Esophagus (tissue), 2 donors: ENCODE data around the gene MITF. TPM values are rescaled to one million over a fixed set of nuclear protein-coding genes. Genes with fewer than 3 reads are reported as not detected.
"Not testable (repeated sequence)": the region's sequence is repeated elsewhere in the genome, so short reads cannot be mapped to it uniquely, and the experiment has no call there.

ENCODE experiments used
- H3K27ac ChIP-seq, 2 donors: one replicate each; pipeline ENCODE4 v1.5.1; 2013; ENCODE audit warnings: low read depth in 2 of 2, mild to moderate bottlenecking in 2 of 2, inconsistent platforms in 1 of 2, low read length in 1 of 2, moderate library complexity in 1 of 2
- H3K27me3 ChIP-seq, 2 donors: one replicate each; pipeline ENCODE4 v1.6.1; 2013; ENCODE audit warnings: low read length in 2 of 2, control low read depth in 1 of 2, mild to moderate bottlenecking in 1 of 2; ENCODE audit not compliant: insufficient read depth in 2 of 2, control insufficient read depth in 1 of 2
- H3K36me3 ChIP-seq, 2 donors: one replicate each; pipeline ENCODE4 v1.6.1; 2013; ENCODE audit warnings: low read length in 1 of 2; ENCODE audit not compliant: control insufficient read depth in 2 of 2, insufficient read depth in 2 of 2
- H3K4me1 ChIP-seq, 2 donors: one replicate each; pipeline ENCODE4 v1.6.1; 2013; ENCODE audit warnings: low read length in 1 of 2; ENCODE audit not compliant: control insufficient read depth in 2 of 2, insufficient read depth in 2 of 2
- H3K4me3 ChIP-seq, 2 donors: one replicate each; pipeline ENCODE4 v1.5.1; 2013; ENCODE audit warnings: low read length in 2 of 2, mild to moderate bottlenecking in 2 of 2, low read depth in 1 of 2, moderate library complexity in 1 of 2
- H3K9me3 ChIP-seq, 2 donors: one replicate each; pipeline ENCODE4 v1.6.1; 2013; ENCODE audit warnings: mild to moderate bottlenecking in 2 of 2, low read depth in 1 of 2, low read length in 1 of 2, moderate library complexity in 1 of 2; ENCODE audit not compliant: control insufficient read depth in 2 of 2, insufficient read depth in 1 of 2
- WGBS, 2 donors: extraction: QIAGEN DNeasy Blood & Tissue Kit; methylation state at CpG; one replicate each; pipeline ENCODE4 v1.1.7; 2013; 5-methylcytosine and 5-hydroxymethylcytosine counted together
- polyA plus RNA-seq, 2 donors: library from polyadenylated mRNA; stranded (reverse); fragments of 200-250 nt; gene quantifications; one replicate each; pipeline ENCODE4 v1.2.3, GENCODE V29; 2013
- donor health status: healthy with polysubstance abuse.
- donor health status: Bipolar disorder and iron deficiency.

Gene MITF
- polyA plus RNA-seq, 2 donors = 2.0 to 3.3 TPM

- 90 to 91% methylated on average over 3 of the region's 4 CpGs for WGBS, 2 donors
- H3K4me1 ChIP-seq, H3K9me3 ChIP-seq, H3K4me3 ChIP-seq, H3K27ac ChIP-seq, H3K36me3 ChIP-seq, H3K27me3 ChIP-seq: not testable (repeated sequence)
Observed at GRCh38 chr3:69796126-69796525, 56.9 kb downstream of the MITF start.

DNA sequence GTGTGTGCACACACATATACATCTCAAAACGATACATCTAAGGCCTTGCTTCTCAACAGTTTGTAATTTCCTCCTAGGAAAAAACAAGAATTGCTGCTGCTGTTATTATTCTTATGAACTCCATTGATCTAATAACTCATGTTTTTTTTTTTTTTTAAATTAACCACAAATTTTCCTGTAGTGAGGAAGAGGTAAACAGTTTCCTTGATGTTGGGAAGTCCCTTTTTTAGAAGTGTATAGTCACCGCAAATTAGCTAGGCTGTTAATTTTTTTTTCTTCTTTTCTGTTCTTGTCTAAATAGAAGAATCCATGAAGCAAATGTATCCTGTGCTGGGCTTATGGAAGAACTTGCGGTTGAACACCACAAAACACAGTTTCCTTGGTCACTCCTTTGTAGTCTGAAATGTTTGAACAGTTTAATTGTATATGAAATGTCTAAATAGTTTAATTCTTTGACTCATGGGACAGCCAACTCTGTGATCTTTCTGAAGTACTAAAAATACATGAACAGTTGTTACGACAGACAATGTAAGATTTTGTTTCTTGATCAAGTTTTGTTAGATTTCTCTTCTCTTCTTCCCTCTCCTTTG is 64.5 kb downstream of the MITF start:
- Histone ChIP-seq H3K4me1 (no peaks in the 10 kb centered on the region), H3K27me3 (no peaks in the 10 kb centered on the region), H3K4me3 (no peak overlapping the region), H3K36me3 (no peaks in the 10 kb centered on the region), H3K9me3 (no peaks in the 10 kb centered on the region), H3K27ac (no peak overlapping the region)
- 68 to 70% methylated on average over 4 of the region's 4 CpGs for WGBS, 2 donors

DNA sequence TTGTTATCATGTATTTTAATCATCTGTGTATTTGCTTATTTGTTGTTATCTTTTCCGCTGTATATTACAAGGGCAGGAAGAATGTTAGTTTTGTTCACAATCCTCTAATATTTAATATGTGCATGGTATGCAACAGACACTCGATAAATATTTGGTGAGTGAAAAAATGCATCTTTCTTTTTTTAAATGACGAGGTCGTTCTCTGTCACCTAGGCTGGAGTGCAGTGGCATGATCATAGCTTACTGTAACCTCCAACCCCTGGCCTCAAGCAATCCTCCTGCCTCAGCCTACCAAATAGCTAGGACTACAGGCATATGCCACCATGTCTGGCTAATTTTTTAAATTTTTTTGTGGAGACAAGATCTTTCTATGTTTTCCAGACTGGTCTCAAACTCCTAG is 66.2 kb downstream of the MITF start:
- no peak overlapping the region for H3K27ac ChIP-seq
- WGBS, 2 donors = 85 to 88% methylated on average over 4 of the region's 4 CpGs
- H3K4me3 ChIP-seq = no peak overlapping the region
- no peaks in the 10 kb centered on the region for H3K9me3 ChIP-seq
- no peaks in the 10 kb centered on the region for H3K4me1 ChIP-seq
- H3K36me3 ChIP-seq = no peaks in the 10 kb centered on the region
- no peaks in the 10 kb centered on the region for H3K27me3 ChIP-seq

GRCh38 chr3:69806735-69807438 is 67.6 kb downstream of the MITF start:
- Histone ChIP-seq H3K27ac (no peak overlapping the region), H3K27me3 (no peaks in the 10 kb centered on the region), H3K36me3 (no peaks in the 10 kb centered on the region), H3K4me3 (no peak overlapping the region), H3K4me1 (no peaks in the 10 kb centered on the region), H3K9me3 (no peaks in the 10 kb centered on the region)
- WGBS, 2 donors = 73 to 84% methylated on average over 1 of the region's 1 CpG

DNA sequence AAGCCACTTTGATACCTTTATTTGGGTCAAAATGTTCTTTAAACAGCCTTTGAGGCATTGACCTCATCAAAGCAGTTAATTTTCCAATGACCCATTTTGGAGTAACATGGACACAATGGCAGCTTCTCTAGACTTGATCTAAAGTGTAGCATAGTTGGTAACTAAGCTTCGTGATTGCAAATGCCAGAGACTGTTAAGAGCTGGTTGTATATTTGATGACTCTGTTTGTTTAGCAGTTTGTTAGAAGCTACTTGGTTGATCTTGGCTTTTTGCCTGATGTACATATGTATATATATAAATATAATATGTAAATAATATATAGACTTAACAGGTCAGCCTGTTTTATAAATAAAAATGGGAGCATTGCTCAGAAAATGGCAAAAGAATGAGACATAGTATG is 68.4 kb downstream of the MITF start:
- Histone ChIP-seq H3K9me3 (no peaks in the 10 kb centered on the region), H3K36me3 (no peaks in the 10 kb centered on the region), H3K27me3 (no peaks in the 10 kb centered on the region), H3K4me1 (no peaks in the 10 kb centered on the region), H3K4me3 (no peak overlapping the region), H3K27ac (no peak overlapping the region)
- 84% methylated on average over 1 of the region's 1 CpG for WGBS, 2 donors

GRCh38 chr3:69809076-69809835 is 70.0 kb downstream of the MITF start:
- no peak overlapping the region for H3K4me3 ChIP-seq
- 86 to 88% methylated on average over 1 of the region's 1 CpG for WGBS, 2 donors
- H3K4me1 ChIP-seq = no peaks in the 10 kb centered on the region
- no peaks in the 10 kb centered on the region for H3K9me3 ChIP-seq
- no peaks in the 10 kb centered on the region for H3K36me3 ChIP-seq
- no peaks in the 10 kb centered on the region for H3K27me3 ChIP-seq
- no peak overlapping the region for H3K27ac ChIP-seq

DNA sequence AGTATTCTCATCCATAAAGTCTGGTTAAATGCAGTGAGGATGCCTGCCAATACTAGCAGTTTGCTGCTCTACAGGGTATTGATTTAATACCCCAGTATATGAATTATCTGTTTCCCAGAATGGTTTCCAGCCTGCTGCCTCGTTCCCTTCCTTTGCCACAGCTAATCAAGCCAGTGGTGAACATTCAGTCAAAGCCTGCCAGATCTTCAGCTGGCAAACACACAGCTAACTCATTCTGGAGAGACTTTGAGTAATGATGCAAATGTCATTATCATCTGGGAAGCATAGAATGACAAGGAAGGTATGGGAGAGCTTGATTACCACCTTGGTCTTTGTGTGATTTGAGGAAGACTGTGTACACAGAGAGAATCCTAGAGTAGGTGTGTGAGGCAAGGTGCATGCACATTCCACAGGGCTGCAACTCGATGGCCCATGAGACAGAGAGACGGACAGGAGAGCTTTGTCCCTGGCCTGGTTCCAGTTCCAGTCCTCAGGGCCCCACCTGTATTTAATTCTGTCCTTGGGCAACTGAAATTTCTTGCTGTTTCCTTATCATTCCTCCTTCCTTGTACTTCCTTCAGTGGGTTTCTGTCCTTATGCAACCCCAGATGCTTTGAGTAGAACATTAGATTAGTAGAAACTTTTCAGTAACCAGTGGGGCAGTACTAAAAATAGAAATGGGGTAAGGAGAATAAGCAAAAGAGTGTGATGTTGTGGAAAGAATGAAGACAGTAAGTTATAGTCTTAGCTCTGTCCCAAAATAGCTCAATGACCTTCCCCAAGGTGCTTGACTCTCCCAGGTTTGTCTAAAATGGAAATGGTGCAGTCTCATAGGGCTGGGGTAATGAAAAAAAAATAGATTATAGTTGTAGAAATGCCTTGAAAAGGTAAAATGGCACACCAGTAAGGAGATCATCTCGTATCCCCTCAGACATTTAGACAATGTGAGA is 72.5 kb downstream of the MITF start:
- no peak overlapping the region for H3K27ac ChIP-seq
- H3K4me3 ChIP-seq = no peak overlapping the region
- H3K4me1 ChIP-seq = no peaks in the 10 kb centered on the region
- no peaks in the 10 kb centered on the region for H3K9me3 ChIP-seq
- H3K36me3 ChIP-seq = no peaks in the 10 kb centered on the region
- 62% methylated on average over 4 of the region's 4 CpGs for WGBS, 2 donors
- H3K27me3 ChIP-seq = no peaks in the 10 kb centered on the region

GRCh38 chr3:69815970-69816369 is 76.7 kb downstream of the MITF start:
- Histone ChIP-seq H3K4me1 (peaks cover 0 to 3% of the 10 kb centered on the region in 2 donors), H3K4me3 (no peak overlapping the region), H3K36me3 (no peaks in the 10 kb centered on the region), H3K27ac (no peak overlapping the region), H3K9me3 (no peaks in the 10 kb centered on the region), H3K27me3 (no peaks in the 10 kb centered on the region)
- WGBS, 2 donors = 42 to 52% methylated on average over 1 of the region's 1 CpG

DNA sequence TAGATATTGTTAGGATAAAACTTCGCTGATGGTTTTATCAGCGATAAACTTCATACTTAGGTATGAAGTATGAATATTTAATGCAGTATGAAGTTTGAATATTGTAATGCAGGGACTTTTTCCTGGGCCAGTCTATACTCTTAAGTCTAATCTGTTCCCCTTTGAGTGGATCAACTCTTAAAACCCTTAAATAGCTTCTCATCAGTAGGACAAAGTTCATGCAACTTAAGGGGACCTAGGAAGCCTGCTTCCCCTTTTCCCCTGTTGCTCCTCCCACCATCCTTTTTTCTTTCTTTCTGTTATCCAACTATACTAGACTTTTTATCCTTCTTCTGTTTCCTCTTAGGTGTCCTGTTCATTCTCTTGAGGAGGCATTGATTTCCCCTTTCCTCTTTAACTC is 78.7 kb downstream of the MITF start:
- H3K27me3 ChIP-seq = no peaks in the 10 kb centered on the region
- H3K4me1 ChIP-seq = peaks cover 0 to 3% of the 10 kb centered on the region in 2 donors
- no peak overlapping the region for H3K4me3 ChIP-seq
- H3K36me3 ChIP-seq = no peaks in the 10 kb centered on the region
- WGBS, 2 donors = 94 to 96% methylated on average over 2 of the region's 2 CpGs
- H3K9me3 ChIP-seq = no peaks in the 10 kb centered on the region
- no peak overlapping the region for H3K27ac ChIP-seq
